ENCODE measurements around the gene MAST3.
"Not testable (repeated sequence)": the region's sequence is repeated elsewhere in the genome, so short reads cannot be mapped to it uniquely, and the experiment has no call there.

DNA sequence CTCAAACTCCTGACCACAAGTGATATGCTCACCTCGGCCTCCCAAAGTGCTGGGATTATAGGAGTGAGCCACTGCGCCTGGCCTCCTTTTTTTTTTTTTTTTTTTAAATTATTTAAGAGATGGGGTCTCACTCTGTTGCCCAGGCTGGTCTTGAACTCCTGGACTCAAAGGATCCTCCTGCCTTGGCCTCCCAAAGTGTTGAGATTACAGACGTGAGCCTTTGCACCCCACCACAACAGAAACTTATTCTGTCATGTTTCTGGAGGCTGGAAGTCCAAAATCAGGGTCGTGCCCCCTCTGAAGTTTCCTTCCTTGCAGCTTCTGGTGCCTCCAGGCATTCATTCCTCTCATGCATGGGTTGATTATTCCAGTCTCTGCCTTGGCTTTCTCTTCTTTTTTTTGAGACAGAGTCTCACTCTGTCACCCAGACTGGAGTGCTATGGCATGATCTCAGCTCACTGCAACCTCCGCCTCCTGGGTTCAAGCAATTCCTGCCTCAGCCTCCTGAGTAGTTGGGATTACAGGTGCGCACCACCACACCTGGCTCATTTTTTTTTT, 61.6 kb downstream of the MAST3 start:
- TF ChIP-seq ZNF253 (CRISPR knock-in tag; IDR thresholded peaks at IDR 0.05; ENCODE audit: borderline replicate concordance); RFX5 (IDR thresholded peaks at IDR 0.05; ENCODE audit: low read depth, low read length); CTCF (CRISPR knock-in tag; IDR thresholded peaks at IDR 0.05); ZNF232 (CRISPR knock-in tag; IDR thresholded peaks at IDR 0.05; ENCODE audit: borderline replicate concordance): not testable (repeated sequence)
- TF ChIP-seq, protein P1, sequence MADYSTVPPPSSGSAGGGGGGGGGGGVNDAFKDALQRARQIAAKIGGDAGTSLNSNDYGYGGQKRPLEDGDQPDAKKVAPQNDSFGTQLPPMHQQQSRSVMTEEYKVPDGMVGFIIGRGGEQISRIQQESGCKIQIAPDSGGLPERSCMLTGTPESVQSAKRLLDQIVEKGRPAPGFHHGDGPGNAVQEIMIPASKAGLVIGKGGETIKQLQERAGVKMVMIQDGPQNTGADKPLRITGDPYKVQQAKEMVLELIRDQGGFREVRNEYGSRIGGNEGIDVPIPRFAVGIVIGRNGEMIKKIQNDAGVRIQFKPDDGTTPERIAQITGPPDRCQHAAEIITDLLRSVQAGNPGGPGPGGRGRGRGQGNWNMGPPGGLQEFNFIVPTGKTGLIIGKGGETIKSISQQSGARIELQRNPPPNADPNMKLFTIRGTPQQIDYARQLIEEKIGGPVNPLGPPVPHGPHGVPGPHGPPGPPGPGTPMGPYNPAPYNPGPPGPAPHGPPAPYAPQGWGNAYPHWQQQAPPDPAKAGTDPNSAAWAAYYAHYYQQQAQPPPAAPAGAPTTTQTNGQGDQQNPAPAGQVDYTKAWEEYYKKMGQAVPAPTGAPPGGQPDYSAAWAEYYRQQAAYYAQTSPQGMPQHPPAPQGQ (CRISPR knock-in tag; IDR thresholded peaks at IDR 0.05; ENCODE audit: borderline replicate concordance) = not testable (repeated sequence)

Measured in HepG2 (cell line).